Cortex of kidney (tissue), 1 donor: ENCODE measurements around the gene TMEM86A.

Experiments
- DNase-seq: peaks from one replicate; lab custom pipeline; 2025; lab: John Stamatoyannopoulos, UW

TMEM86A gene

DNA sequence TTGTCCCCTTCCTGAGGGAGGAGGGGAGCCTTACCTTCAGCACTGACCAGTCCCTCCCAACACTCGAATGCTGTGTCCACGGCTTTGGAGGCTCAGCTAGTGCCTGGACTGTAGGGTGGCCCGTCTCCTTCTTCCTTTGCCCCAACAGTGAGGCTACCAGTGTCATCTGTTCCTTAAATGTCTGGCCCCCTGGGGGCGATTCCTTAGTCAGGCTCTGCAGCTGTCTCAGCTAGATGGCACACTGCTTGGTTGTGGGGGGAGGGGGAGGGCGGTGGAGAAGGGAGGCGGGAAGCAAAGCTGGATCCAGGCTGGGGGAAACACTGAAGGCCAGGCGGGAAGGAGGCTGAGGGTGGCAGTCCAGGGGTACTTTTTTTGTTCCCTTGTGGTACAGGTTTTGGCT, 27.5 kb downstream of the TMEM86A start, which contains the start of gene IGSF22:
TSS of gene IGSF22 (minus strand) at position 149 of the 400 bp plus-strand sequence. CDS start 1,952 bp downstream, outside the sequence.
- DNase-seq, result no peak

DNA sequence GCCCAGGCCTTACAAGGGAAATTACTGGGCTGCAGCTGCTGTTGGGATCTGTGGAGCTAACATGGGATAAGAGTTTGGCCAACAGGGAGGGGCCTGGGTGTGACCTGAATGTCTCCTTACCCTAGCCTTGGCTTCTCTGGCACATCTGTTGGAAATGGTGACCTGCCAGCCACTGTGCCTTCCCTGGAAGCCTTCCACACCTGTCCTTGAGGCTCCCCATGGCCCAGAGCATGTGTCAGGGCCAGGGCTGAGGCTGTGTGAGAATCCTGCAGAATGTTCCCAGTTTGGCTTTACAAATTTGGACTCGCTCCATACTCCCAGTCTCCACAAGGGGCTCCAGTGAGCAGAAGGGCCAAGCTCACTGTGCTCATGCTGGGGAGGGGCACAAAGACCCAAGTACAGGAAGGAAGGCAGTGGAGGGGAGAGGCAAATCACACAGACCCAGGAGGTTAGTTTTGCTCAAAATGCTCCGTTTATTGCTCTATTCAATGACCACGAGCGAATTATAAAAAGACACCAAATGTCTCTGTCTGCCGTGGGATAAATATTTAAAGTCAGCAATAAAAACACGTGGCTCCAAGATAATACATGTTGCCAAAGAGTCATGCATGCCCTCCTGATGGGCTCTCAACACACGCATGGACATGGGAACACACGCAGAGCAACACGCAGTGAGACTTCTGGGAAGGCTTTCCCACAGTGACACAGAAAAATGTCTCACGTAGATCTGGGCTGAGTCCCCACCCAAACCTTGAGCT, 29.1 kb downstream of the TMEM86A start:
- DNase-seq, result no peak

DNA sequence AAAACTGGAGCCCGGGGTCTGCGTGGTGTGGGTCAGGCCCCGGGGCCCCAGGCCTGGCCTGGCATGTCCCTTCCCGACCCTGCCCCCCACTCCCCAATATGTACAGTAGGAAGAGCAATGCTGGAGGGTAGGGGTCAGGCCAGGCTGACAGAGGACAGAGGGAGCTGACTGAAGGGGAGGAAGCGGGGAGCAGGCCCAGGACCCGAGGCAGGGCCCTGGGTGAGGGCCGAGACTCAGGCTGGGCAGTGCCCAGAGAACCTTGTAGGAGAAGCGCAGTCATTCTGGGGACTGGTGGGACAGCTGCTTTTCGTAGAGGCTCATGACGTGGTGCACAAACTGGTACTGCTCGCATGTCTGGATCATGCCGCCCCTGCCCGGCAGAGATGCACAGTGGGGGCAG, 30.1 kb downstream of the TMEM86A start:
- DNase-seq, result no peak

- no peak for DNase-seq
These were observed 30.8 kb downstream of the TMEM86A start for GRCh38 chr11:18729426-18729825.

DNA sequence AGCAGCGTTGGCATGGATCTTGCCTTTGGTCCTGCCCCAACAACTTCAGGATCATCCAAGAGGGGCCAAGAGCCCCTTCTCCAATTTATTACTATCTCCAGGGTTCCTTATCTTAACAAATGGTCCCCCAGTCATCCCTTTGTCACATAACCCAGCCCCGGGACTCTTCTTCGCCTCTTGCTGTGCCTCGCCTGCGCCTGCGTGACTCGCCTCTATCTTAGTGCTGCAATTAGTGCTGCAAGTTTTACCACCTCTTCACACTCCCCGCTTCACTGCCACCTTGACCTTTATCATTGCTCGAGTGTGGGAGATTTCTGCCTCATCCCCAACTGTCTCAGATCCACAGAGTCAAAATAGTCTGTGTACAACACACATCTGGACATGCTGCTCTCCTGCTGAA, 31.4 kb downstream of the TMEM86A start:
- no peak for DNase-seq

DNA sequence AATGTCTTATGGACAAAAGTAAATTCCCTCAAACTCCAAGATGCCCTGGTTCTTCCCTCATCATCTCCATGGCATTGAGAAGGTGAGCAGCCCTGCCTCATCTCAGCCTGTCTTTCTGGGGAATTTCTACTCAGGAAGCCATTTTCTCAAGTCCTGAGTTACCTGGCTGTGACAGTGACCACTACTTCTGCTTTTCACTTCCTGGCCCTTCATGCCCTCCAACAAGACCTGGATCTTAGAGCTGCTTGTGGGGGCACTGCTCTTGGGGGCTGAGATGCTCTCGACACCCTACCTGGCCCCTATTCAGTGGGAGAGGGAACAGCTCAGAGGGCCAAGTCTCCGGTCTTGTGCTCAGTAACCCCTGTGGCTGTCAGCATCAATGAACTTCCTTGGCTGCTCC, 32.9 kb downstream of the TMEM86A start:
- DNase-seq, result no peak

DNA sequence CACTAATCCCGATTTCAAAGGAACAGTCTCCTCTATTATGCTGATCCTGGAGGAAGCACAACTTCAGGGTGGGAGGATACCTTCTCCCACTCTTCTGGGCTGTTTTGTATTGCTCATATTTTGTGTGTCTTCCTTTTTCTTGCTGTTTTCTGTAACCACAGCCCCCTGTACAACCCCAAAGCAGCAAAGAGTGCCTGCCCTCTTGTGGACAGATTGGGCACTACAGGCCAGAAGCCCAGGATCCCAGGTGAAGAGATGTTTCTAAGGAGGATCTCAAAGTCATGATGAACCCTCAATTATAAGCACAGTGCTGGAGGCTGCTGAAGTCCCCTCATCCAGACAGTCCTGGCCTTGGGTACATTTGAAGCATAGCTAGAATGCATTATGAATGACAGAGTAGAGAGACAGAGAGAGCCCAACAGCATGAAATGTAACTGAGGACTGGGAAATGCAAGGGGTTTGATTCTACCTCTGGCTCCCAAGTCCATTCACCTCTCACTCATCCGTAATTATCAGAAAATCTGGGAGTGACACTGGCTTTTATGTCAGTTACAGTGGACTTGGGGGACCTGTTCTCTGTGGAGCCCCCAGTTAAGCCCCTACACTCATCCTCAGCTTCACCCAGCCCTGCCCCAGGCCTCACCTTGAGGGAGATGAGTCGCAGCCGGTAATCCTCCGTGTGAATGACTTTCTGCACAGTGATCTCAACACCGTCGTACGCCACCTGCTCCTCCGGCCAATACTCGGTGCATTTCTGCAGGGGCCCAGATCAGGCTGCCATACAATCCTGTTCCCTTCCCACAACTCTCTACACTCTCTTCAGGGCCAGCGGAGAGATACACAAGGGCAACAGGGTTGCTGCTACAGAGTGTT, 33.6 kb downstream of the TMEM86A start:
- no peak for DNase-seq

DNA sequence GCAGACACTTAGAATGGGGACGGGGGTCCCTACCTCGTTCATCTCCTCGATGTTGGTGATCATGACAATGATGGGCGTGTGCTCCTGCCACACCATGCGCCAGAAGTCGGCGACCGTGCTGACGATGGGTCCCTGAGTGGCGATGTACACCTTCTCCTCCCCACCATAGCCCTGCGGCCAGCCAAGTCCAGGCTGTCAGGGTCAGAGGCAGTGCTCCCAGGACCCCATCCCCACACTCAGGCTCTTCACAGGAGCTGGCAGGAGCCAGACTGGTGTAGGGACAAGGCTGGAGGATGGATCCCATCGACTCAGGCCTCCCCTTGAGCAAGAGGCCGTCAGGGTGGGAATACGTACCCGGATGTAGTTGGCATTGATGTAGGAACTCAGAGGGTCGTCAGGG, 34.6 kb downstream of the TMEM86A start:
- no peak for DNase-seq

GRCh38 chr11:18736590-18737148, 38.1 kb downstream of the TMEM86A start:
- DNase-seq, result no peak

- DNase-seq, result no peak
These were observed 39.1 kb downstream of the TMEM86A start for GRCh38 chr11:18737642-18738041.

DNA sequence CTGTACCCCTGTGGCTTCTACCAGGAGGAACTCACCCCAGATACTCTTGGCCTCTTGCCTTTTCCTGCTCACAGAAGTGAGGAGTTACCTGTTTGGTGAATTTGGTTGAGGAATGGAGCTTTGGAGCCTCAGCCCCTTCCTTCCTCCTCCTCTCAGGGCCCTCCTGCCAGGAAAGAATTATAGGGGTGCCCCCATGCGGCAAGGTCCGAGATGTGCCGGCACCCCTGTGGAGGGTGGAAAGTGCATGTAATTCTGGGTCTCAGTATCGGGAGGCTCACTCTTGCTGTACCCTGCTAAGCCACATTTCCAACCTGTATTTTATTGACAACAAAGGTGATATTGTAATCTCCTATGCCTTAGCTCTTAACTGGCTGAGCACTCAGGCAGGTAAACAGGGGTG, 41.1 kb downstream of the TMEM86A start:
- DNase-seq, result no peak

DNA sequence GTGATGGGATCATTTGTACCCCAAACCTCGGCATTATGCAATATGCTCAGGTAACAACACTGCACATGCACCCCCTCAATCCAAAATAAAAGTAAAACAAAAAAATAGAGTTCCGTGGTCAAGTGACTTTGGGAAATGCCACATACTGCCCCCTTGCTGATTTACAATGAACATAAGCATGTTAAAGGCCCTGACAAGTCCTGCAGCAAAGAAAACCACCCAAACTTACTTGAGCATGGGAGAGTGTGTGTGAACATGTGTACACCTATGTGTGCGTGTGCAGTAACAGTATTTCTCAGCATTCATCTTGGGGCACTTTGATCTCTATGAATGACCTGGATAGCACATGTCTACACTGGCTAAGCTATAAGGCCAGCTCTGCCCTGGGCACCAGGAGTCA, 43.2 kb downstream of the TMEM86A start:
- DNase-seq, result no peak

GRCh38 chr11:18743365-18743764, 44.8 kb downstream of the TMEM86A start:
- DNase-seq, result no peak

DNA sequence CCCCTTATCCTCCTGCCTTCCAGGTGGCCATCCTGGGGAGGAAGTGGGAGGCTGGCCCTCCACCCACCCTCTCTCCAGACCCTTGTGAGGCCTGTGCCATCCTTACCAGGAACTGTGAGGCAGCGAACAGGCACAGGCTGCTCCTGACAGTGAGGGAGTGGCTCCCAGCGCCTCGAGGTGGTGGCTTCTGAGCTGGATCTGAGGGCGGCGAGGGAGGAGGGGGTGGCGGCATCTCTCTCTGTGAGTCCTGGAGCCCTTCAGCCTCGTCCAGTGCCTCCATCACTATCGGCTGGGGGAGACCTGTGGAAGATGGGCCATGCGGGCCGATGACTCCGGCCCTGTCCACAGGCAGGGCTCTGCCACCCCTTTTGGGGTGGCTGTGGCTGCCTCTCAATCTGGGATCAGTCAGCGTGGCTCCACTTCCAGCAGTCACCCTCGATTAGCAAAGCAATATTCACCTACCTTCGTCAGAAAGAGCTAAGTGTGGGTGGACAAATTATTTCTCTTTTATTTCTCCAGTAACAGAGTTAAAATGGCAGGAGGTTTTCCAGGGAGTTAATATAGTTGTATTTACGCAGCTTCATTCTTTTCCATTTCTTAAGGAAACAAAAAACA, 45.4 kb downstream of the TMEM86A start:
- DNase-seq, result no peak

GRCh38 chr11:18745251-18745650, 46.7 kb downstream of the TMEM86A start:
- DNase-seq, result no peak

GRCh38 chr11:18748766-18749365, 50.3 kb downstream of the TMEM86A start:
- no peak for DNase-seq

DNA sequence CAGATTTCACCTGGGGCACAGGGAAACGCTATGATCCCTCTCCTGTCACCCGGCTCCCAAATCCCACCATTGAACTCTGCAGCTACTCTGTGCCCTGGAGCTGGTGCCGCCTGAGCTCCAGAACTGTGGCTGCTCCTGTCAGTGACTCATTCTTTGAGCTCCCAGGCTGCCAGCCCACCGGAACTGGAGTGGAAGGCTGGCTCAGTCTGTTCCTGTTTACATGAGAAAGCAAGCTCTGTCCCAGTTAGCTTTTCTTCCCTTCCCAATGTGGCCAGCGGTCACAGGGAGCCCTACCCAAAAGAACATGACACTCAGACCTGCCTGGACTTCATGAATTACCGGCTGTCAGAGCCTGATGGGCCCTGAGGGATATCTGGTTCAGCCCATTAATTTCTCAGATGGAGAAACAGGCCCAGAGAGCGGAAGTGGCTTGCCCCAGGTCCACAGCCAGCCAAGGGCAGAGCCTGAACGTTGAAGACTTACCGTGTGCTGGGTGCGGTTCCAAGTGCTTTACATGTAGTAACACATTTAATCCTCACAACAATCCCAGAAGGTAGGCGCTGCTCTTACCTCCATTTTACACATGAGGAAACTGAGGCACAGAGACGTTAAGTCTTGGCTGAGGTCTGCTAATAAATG, 51.2 kb downstream of the TMEM86A start:
- no peak for DNase-seq

DNA sequence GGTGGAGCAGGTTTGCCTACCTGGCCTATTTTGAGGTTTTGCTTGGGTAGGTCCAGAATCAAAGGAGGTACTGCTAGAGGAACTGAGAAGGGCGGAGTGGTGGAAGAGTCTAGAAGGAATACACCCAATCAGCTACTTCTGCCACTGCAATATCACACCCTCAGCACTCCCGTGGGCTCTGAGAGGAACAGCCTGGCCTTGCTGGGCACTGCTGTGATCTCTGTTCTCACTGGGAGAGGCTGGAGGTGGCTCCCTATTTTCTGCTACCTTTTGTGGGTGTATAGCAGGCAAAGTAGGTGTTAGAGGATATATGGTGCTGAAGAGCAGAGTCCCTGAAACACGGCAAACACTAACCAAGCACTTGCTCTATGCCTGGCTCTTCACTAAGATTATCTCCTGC, 52.4 kb downstream of the TMEM86A start:
- no peak for DNase-seq

GRCh38 chr11:18752502-18752901, 53.9 kb downstream of the TMEM86A start:
- DNase-seq, result no peak

GRCh38 chr11:18754308-18754707, 55.7 kb downstream of the TMEM86A start:
- no peak for DNase-seq
